C4-2B (cell line): ENCODE measurements around the gene BRME1.

Experiments used
- ZFX ChIP-seq: fragments of 450-650 bp; IDR thresholded peaks from 2 replicates; pipeline ENCODE4 v1.6.1; 2017
- TF ChIP-seq, protein P1 (sequence below): fragments of 450-650 bp; conservative IDR thresholded peaks from 2 replicates; pipeline ENCODE4 v1.5.1; 2017; ENCODE audit warnings: mild to moderate bottlenecking

DNA sequence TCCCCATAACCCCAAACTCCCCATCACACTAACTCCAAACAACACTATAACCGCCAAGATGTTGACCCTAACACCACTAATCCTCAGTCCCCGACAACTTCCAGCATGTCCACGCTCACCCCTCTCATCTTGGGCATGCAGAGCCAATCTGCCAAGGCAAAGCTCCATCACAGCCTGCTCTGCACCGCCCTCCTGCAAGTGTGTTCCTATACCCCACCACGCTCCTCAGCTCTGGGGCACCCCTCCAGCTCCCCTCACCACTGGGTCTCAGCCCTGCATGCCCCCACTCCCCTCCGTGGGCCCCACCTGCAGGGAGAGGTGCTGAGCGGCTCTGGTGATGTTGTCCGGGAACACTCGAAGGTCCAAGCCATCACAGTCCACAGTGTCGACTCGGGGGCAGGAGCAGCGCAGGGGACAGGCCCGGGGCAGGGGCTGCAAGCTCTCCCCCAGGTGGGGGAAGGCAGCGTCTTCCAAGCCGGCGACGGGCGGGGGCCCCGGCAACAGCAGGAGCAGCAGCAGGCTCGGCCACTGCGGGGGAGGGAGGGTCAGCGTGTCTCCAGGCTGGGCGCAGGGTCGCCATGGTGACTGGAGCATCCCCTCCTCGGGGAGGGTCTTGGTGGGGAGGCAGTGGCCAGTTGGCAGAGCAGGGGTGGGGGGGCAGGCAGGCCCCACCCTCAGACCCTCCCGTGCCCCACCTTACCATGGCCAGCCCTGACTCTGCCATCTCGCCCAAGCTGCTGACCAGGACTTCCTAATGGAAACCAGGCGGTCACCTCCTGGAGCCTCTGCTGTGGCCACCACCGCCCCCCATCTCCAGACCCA is 31.8 kb upstream of the BRME1 start:
- TF ChIP-seq, protein P1, sequence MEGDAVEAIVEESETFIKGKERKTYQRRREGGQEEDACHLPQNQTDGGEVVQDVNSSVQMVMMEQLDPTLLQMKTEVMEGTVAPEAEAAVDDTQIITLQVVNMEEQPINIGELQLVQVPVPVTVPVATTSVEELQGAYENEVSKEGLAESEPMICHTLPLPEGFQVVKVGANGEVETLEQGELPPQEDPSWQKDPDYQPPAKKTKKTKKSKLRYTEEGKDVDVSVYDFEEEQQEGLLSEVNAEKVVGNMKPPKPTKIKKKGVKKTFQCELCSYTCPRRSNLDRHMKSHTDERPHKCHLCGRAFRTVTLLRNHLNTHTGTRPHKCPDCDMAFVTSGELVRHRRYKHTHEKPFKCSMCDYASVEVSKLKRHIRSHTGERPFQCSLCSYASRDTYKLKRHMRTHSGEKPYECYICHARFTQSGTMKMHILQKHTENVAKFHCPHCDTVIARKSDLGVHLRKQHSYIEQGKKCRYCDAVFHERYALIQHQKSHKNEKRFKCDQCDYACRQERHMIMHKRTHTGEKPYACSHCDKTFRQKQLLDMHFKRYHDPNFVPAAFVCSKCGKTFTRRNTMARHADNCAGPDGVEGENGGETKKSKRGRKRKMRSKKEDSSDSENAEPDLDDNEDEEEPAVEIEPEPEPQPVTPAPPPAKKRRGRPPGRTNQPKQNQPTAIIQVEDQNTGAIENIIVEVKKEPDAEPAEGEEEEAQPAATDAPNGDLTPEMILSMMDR, result no peak
- TF ChIP-seq ZFX, result no peak
